H1 (cell line): ENCODE measurements around the gene TMTC4.

Source experiments
- CHD1 ChIP-seq: IDR thresholded peaks from 2 replicates; pipeline ENCODE4 v1.6.1; 2012; ENCODE audit warnings: low read depth, low read length, improper control_type of control experiment
- CTCF ChIP-seq, 3 experiments: IDR thresholded peaks; 1 replicate in 2 of 3; 2 replicates in 1 of 3; pipeline versions ENCODE4 v1.5.1 to v1.6.1; 2011; ENCODE audit warnings: low read length in 3 of 3, mild to moderate bottlenecking in 3 of 3, inconsistent platforms in 2 of 3, low read depth in 1 of 3, moderate library complexity in 1 of 3; ENCODE audit not compliant: insufficient read depth in 1 of 3; ENCODE audit errors: control extremely low read depth in 1 of 3
- POLR2AphosphoS5 ChIP-seq: IDR thresholded peaks from 2 replicates; pipeline ENCODE4 v1.6.1; 2011; ENCODE audit warnings: low read depth, low read length
- SP2 ChIP-seq: IDR thresholded peaks from 2 replicates; pipeline ENCODE4 v1.6.1; 2012; ENCODE audit warnings: mild to moderate bottlenecking, low read length, inconsistent platforms

GRCh38 chr13:100581030-100581429, 93.6 kb downstream of the TMTC4 start:
- TF ChIP-seq CTCF (IDR thresholded peaks at IDR 0.05; ENCODE audit: control extremely low read depth in 1 of 3, insufficient read depth in 1 of 3, low read depth in 1 of 3, low read length in 3 of 3) (no peak), SP2 (no peak), POLR2AphosphoS5 (no peak), CHD1 (no peak)
